ENCODE results near the gene PLD3.
"Not testable (repeated sequence)": the region's sequence is repeated elsewhere in the genome, so short reads cannot be mapped to it uniquely, and the experiment has no call there.

The PLD3 gene

GRCh38 chr19:40390084-40390742 lies 41.7 kb downstream of the PLD3 start, which contains the start of gene HIPK4:
HIPK4 (minus strand) TSS chr19:40390181; CDS start chr19:40389902, 279 bp downstream.
- no peak for DNase-seq

- no peak for DNase-seq
Measured at GRCh38 chr19:40392123-40392522, 43.6 kb downstream of the PLD3 start.

- no peak for DNase-seq
Measured at GRCh38 chr19:40392894-40393517, 44.5 kb downstream of the PLD3 start.

- DNase-seq, result no peak
Measured at GRCh38 chr19:40393894-40394815, 45.7 kb downstream of the PLD3 start.

DNA sequence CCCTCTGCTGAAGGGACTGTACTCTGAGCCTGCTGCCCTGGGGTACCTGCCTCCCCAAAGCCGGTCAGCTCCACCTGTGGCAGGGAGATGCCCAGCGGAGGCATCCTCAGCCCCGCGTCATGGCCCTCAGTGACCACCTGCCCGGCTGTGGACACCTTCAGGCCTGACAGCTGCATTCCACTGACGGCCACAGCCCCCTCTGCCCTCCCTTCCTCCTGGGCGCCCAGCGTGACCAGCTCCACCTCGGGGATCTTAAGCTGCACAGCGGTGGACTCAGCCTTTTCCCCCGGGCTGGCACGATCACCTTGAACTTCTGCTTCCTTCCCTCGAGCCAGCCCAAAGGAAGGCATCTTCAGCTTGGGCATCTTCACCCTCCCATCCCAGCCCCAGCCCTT lies 46.3 kb downstream of the PLD3 start:
- DNase-seq, result no peak

DNA sequence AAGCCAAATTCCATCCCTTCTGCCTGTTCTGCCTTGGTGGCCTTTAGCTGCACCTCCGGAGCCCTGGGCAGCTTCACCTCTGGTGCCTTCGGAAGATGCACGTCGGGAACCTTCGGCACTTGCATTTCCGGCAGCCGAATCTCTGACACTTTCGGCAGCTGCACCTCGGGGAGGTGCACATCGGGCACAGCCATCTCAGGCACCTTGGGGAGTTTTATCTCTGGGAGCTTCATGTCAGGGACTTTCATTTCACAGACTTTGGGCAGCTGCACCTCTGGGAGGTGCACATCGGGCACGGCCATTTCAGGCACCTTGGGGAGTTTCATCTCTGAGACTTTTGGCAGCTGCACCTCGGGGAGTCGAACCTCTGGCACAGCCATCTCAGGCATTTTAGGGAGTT lies 47.5 kb downstream of the PLD3 start:
- DNase-seq, result no peak

- no peak for DNase-seq
Measured at GRCh38 chr19:40396886-40397567, 48.5 kb downstream of the PLD3 start.

DNA sequence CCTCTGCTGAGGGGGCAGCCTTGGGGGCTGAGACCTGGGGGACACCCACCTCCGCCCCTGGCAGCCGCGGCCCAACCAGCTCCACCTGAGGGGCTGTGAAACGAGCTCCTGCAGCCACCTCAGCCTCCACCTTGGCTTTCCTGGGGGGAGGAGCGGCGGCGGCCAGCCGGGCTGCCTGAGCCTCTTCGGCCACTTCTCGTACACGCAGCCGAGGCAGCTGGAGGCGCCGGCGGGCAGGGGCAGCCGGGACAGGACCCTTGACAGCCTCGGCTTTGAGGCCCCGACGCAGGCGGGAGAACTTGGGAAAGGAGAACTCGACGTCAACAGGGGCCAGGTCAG lies 49.0 kb downstream of the PLD3 start:
- DNase-seq, result no peak

- DNase-seq, result no peak
Measured at GRCh38 chr19:40398417-40399131, 50.1 kb downstream of the PLD3 start.

DNA sequence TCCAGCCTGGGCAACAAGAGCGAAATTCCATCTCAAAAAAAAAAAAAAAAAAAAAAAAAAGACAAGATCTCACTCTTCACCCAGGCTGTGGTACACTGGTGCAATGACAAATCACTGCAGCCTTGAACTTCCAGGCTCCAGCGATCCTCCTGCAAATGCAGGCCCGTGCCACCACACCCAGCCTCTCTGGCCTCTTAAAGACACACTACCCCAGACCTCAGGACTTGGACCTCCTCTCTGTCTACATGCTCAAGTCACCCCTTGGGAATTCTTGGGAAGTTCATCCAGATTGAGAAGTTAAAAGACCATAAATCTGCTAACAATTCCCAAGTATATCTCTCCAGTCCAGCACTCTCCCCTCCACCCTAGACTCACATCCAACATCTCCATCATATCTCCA lies 52.1 kb downstream of the PLD3 start:
- no peak for DNase-seq

DNA sequence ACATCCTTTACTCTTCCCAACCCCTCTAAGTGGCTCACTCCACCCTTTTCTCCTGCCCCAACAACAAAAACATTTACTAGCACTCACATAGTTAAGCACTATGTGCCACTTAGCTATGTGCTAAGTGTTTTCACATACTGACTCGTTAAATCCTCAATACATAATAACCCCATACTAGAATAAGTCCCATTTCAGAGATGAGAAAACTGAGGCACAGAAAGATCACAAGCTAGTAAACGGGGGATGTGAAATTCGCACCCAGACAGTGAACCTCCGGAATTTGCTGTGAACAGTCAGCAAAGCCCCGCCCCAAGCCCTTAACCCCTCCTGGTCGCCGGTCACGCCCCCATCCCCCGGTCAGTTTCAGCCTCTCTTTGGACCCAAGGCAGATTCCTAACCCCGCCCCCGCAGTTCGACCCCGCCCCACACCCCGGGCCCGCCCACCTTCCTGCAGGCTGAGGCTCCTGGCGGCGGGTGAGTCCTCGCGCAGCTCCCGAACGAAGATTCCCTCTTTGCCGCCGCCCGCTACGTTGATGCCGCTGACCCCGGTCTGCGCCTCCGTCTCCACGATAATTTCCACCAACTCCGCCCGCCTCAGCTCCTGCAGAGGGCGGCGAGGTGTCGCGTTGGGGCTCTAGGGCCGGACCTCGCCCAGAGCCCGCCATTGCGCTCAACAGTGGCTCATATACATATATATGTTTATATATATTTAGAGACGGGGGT lies 54.9 kb downstream of the PLD3 start:
- peak; percentile 53 for DNase-seq

GRCh38 chr19:40407714-40408597 lies 59.5 kb downstream of the PLD3 start:
- DNase-seq, result no peak

- not testable (repeated sequence) for DNase-seq
Measured at GRCh38 chr19:40408598-40408925, 60.1 kb downstream of the PLD3 start.

- no peak for DNase-seq
Measured at GRCh38 chr19:40410030-40410389, 61.5 kb downstream of the PLD3 start.

DNA sequence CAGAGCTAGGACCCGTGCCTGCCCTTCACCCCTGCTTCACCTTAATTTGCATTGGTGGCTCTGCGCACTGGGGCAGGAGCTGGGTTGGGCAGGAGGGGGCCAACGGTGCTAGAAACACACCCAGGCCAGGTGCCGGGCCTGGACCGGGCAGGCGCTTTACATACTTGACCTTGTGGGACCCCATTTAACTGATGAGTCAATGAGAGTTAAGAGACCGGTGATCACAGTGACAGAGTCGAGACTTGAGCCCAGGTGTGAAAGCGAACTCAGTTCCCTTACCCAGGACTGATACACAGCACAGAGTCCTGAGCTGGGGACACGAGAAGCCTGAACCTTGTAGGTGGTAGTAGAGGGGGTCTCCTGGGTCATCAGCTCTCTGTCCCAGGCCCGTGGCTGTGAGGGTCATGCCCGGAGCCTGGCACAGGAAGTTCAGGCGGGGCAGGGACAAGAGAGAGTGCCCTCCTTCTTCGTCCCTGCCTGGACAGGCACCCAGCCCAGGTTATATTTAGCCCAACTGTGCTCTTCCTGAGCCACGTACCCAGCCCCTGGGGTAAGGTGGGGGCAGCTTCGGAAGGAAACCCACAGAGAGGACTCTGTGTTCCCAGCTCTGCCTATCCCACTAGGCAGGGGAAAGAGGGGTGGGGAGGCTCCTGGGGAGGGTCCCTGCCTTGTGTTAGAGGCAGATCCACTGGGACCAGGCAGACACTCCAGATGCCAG lies 62.8 kb downstream of the PLD3 start:
- no peak for DNase-seq

DNA sequence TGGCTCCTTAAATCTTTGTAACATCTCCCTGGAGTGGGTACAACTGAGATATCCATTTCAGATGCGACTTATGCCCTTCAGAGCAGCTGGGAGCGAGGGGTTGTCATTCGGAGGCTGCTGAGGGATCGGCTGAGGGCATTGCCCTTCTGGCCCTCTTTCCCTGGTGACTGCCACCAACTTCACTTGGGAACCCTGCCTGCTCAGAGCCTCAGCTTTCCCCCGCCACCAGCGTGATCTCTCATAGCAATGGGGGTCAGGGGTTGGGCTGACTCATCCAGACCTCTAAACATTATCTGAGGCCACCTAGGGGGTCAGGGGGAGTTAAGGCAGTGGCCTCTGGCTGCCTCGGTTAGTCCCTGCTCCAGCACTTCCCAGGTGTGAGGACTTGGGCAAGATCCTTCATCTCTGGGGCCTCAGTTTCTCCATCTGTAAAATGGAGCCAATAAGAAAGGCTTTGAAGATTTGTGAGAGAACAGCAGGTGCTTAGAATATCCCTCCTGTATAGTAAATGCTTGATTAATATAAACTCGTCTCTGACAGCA lies 63.5 kb downstream of the PLD3 start:
- no peak for DNase-seq

GRCh38 chr19:40412866-40413265 lies 64.4 kb downstream of the PLD3 start:
- DNase-seq, result no peak

- no peak for DNase-seq
Measured at GRCh38 chr19:40413291-40413845, 64.9 kb downstream of the PLD3 start, which contains the start of gene PRX. PRX (minus strand) TSS chr19:40413378; CDS start chr19:40407932, 5,446 bp downstream.
